K562 (cell line): ENCODE results near the gene PCDHGA8.
"Not testable (repeated sequence)": the region's sequence is repeated elsewhere in the genome, so short reads cannot be mapped to it uniquely, and the experiment has no call there.

Experiments
- CTCF ChIP-seq, 3 experiments: IDR thresholded peaks in 2 of 3; conservative IDR thresholded peaks in 1 of 3; 2 replicates each; pipeline ENCODE4 v1.5.1; 2011 to 2012; ENCODE audit warnings: low read length in 3 of 3, mild to moderate bottlenecking in 3 of 3, control low read depth in 2 of 3, improper control_type of control experiment in 1 of 3, inconsistent platforms in 1 of 3, low read depth in 1 of 3, mixed read lengths in 1 of 3, moderate library complexity in 1 of 3; ENCODE audit not compliant: insufficient read depth in 2 of 3
- ZBTB7A ChIP-seq: IDR thresholded peaks from 2 replicates; pipeline ENCODE4 v1.6.1; 2011; ENCODE audit warnings: low read depth, mild to moderate bottlenecking, low read length, moderate library complexity, borderline replicate concordance; ENCODE audit not compliant: control insufficient read depth

- not testable (repeated sequence) for TF ChIP-seq ZBTB7A
- TF ChIP-seq CTCF (IDR thresholded peaks at IDR 0.05 in 2 of 3, conservative IDR thresholded peaks at IDR 0.05 in 1 of 3; ENCODE audit: insufficient read depth in 2 of 3, low read depth in 1 of 3, low read length in 3 of 3) = peak; percentile 54 to 71 (median 58)
These were observed 15.5 kb downstream of the PCDHGA8 start, which contains the start of gene PCDHGB6 for GRCh38 chr5:141407790-141408505.
